NB4 (cell line): Measurements from ENCODE around the gene HCFC1.

ENCODE experiments used
- DNase-seq: peaks from one replicate; pipeline ENCODE4 v3.0.0; 2010; ENCODE audit warnings: low read depth
- H3K4me3 ChIP-seq: one replicate; pipeline ENCODE4 v1.5.1; 2011; ENCODE audit warnings: mild to moderate bottlenecking, low read depth, low read length, moderate library complexity
- CTCF ChIP-seq: IDR thresholded peaks from one replicate; pipeline ENCODE4 v1.5.1; 2012; ENCODE audit warnings: low read depth, low read length
- MYC ChIP-seq: IDR thresholded peaks from 2 replicates; pipeline ENCODE4 v1.6.1; 2011; ENCODE audit warnings: low read depth, low read length
- POLR2A ChIP-seq: IDR thresholded peaks from 2 replicates; pipeline ENCODE4 v1.6.1; 2011; ENCODE audit warnings: mild to moderate bottlenecking; ENCODE audit not compliant: insufficient read length; ENCODE audit errors: extremely low read depth
- TF ChIP-seq, protein P1 (sequence below): IDR thresholded peaks from 2 replicates; pipeline ENCODE4 v1.6.1; 2011; ENCODE audit warnings: low read depth, low read length

Gene HCFC1

GRCh38 chrX:154019061-154019621, 47.5 kb upstream of the HCFC1 start:
- H3K4me3 ChIP-seq: peak overlapping the region; percentile 85
- DNase-seq: peak; percentile 40
- TF ChIP-seq, protein P1, sequence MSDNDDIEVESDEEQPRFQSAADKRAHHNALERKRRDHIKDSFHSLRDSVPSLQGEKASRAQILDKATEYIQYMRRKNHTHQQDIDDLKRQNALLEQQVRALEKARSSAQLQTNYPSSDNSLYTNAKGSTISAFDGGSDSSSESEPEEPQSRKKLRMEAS: no peak
- TF ChIP-seq POLR2A: no peak
- TF ChIP-seq MYC: peak; percentile 32

- H3K4me3 ChIP-seq: peak overlapping the region; percentile 85
- TF ChIP-seq, protein P1: no peak
- TF ChIP-seq MYC: no peak
- TF ChIP-seq POLR2A: no peak
- TF ChIP-seq CTCF: no peak
- peak; percentile 25 for DNase-seq
Observed at GRCh38 chrX:154018518-154019060, 47.0 kb upstream of the HCFC1 start.

DNA sequence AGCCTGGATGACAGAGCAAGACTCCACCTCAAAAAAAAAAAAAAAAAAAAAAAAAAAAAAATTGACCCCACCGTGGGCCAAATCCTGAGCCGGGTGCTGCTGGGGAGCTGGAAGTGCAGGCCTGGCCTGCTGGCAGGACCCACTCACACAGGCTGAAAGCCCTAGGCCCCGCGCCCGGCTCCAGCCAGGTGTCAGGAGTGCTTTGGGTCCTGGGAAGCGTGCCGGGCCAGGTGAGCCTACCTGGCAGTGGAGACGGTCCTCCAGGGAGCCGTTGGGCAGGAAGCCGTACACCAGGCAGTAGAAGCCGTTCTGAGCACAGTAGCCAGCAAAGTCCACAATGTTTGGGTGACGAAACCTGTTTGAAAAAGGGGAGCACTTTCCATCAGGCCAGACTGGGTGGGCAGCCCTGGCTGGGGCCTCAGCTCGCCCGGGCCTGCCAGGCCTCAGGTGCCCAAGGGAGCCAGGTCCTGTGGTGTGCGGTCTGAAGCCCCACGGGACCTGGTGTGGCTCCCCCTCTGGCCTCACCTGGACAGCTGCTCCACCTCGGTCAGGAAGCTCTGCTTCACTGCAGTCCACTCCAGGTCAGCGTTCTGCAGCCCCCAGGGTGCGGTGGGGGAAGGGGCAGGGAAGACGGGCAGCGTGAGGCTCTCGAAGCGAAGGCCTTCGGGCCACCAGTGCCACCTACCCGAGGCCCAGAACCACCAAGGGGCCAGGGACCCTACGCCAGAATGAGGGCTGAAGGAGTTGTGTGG, 46.3 kb upstream of the HCFC1 start:
- TF ChIP-seq CTCF (no peak), POLR2A (no peak), MYC (no peak)
- TF ChIP-seq, protein P1: no peak
- peak overlapping the region; percentile 85 for H3K4me3 ChIP-seq
- no peak for DNase-seq

- no peak for DNase-seq
- TF ChIP-seq CTCF: no peak
- TF ChIP-seq, protein P1: no peak
- no peak overlapping the region for H3K4me3 ChIP-seq
Observed at GRCh38 chrX:154016366-154017076, 44.9 kb upstream of the HCFC1 start.

DNA sequence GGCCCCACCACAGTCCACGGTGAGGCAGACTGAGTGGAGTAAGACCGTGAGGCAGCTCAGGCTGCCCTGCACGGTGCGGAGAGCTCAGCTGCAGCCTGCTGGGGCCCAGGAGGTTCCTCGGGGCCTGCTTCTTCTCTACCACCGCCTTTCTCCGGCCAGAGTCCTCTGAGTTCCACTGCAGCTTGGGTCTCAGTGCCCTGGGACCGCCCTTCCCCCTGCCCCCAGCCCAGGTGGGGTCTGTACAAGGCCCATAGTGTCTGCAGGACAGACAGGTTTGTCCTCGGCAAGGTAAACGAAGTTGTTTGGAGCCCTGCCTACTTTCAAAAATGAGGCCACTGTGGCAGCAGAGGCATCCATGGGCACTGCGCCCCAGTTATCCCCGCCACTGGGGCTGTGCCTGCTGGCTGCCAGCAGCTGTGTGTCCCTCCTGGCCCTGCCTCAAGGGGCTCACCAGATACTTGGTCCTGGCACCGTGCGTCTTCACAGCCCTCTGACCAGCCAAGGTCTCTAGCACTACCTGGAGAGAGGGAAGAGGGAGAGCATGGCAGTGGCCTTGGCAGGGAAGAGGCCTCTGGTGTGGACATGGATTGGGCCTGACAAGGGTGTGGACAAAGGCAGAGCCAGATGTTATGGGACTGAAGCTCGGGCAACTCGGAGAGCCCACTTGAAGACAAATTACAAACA, 44.1 kb upstream of the HCFC1 start:
- no peak for DNase-seq
- H3K4me3 ChIP-seq: no peak overlapping the region
- no peak for TF ChIP-seq MYC
- TF ChIP-seq, protein P1: no peak
- TF ChIP-seq POLR2A: no peak
- TF ChIP-seq CTCF: no peak
